Lower leg skin (tissue), 4 donors: ENCODE measurements around the gene SPAG17. TPM values are rescaled to one million over a fixed set of nuclear protein-coding genes. Genes with fewer than 3 reads are reported as not detected.

ENCODE experiments used
- DNase-seq, 2 donors: peaks; one replicate each; pipeline ENCODE4 v3.0.0-alpha.2; 2019; ENCODE audit warnings: low spot score in 2 of 2
- H3K4me3 ChIP-seq: fragments of 200-600 bp; sonication (generic); 2 replicates; pipeline ENCODE4 v1.5.1; 2017; ENCODE audit warnings: mild to moderate bottlenecking, low read depth; ENCODE audit not compliant: poor library complexity, severe bottlenecking
- CTCF ChIP-seq, 3 donors: fragments of 450-650 bp; IDR thresholded peaks; one replicate each; pipeline ENCODE4 v1.5.1; 2016; ENCODE audit warnings: antibody characterized with exemption in 3 of 3, mild to moderate bottlenecking in 3 of 3, moderate library complexity in 2 of 3
- POLR2A ChIP-seq, 2 donors: fragments of 450-650 bp; IDR thresholded peaks; one replicate each; pipeline ENCODE4 v1.6.1; 2016 to 2017; ENCODE audit warnings: antibody characterized with exemption in 2 of 2, mild to moderate bottlenecking in 1 of 2, moderate library complexity in 1 of 2
- WGBS, 2 donors: methylation state at CpG; one replicate each; pipeline ENCODE4 v1.1.5; 2018; 5-methylcytosine and 5-hydroxymethylcytosine counted together
- intact Hi-C: fragments of 100-400 bp; cut with DNase I; formaldehyde crosslinking; loops from one replicate; pipeline ENCODE4 v1.15.0; 2023; ENCODE audit warnings: low total_unique reads
- total RNA-seq, 4 donors: library from RNA; depleted of rRNA; stranded (reverse); fragments of >200 nt; gene quantifications; one replicate each; pipeline ENCODE4 v1.1.0, GENCODE V29; 2016

Gene SPAG17
- 1 to 10 TPM in 2 of 4 donors, not detected in 2; 3.3 to 7.9 TPM for total RNA-seq

- H3K4me3 ChIP-seq, result peak within 1 kb of the TSS; percentile 1
- DNase-seq, result peak; percentile 53 to 85
- no peak for TF ChIP-seq POLR2A (IDR thresholded peaks at IDR 0.05)
- no peak for TF ChIP-seq CTCF (IDR thresholded peaks at IDR 0.05)
- intact Hi-C loops, result no loop called here
- WGBS, 2 donors, result 8 to 18% methylated on average over 19 to 30 of the region's 30 CpGs
Observed at GRCh38 chr1:118185084-118185832, at the start of gene SPAG17. SPAG17 (minus strand) TSS chr1:118185228; CDS start chr1:118185157, 71 bp downstream.

- intact Hi-C loops, result no loop called here
- WGBS, 2 donors, result 79 to 82% methylated on average over 6 of the region's 6 CpGs
- DNase-seq, result no peak
- no peak overlapping the region for H3K4me3 ChIP-seq
- TF ChIP-seq CTCF (IDR thresholded peaks at IDR 0.05) (no peak), POLR2A (IDR thresholded peaks at IDR 0.05) (no peak)
Observed at GRCh38 chr1:118225471-118225870, 40.4 kb upstream of the SPAG17 start.

- DNase-seq, result no peak
- intact Hi-C loops, result no loop called here
- H3K4me3 ChIP-seq, result no peak overlapping the region
- 57 to 82% methylated on average over 1 of the region's 1 CpG for WGBS, 2 donors
- TF ChIP-seq CTCF (IDR thresholded peaks at IDR 0.05) (no peak), POLR2A (IDR thresholded peaks at IDR 0.05) (no peak)
Observed at GRCh38 chr1:118223426-118223825, 38.4 kb upstream of the SPAG17 start.

- 79 to 90% methylated on average over 2 of the region's 2 CpGs for WGBS, 2 donors
- no peak overlapping the region for H3K4me3 ChIP-seq
- intact Hi-C loops, result no loop called here
- DNase-seq, result no peak
- TF ChIP-seq POLR2A (IDR thresholded peaks at IDR 0.05), result no peak
- TF ChIP-seq CTCF (IDR thresholded peaks at IDR 0.05), result no peak
Observed at GRCh38 chr1:118219438-118219837, 34.4 kb upstream of the SPAG17 start.

- intact Hi-C loops, result no loop called here
- DNase-seq, result no peak
- no peak overlapping the region for H3K4me3 ChIP-seq
- whole genome bisulfite sequencing, 2 donors, result 55 to 61% methylated on average over 5 of the region's 5 CpGs
- no peak for TF ChIP-seq CTCF (IDR thresholded peaks at IDR 0.05)
- no peak for TF ChIP-seq POLR2A (IDR thresholded peaks at IDR 0.05)
Observed at GRCh38 chr1:118217141-118217838, 32.3 kb upstream of the SPAG17 start.
